Measurements from ENCODE around the gene CNGA3.

Gene CNGA3

GRCh38 chr2:98445683-98446581 is 99.7 kb downstream of the CNGA3 start:
- no peak for DNase-seq

- DNase-seq, result no peak
These were observed 100.6 kb downstream of the CNGA3 start for GRCh38 chr2:98446850-98447249.

Measured in NCI-H2029 treated with DMSO at 0.1 percent for 48 hours (cell line).